ENCODE data around the gene FLOT1.

Gene FLOT1

GRCh38 chr6:30689985-30690384 is 52.5 kb downstream of the FLOT1 start:
- no peak for DNase-seq

- no peak for DNase-seq
Measured at GRCh38 chr6:30689022-30689865, 53.2 kb downstream of the FLOT1 start.

GRCh38 chr6:30688569-30688968 is 53.9 kb downstream of the FLOT1 start:
- no peak for DNase-seq

GRCh38 chr6:30687659-30688431 is 54.6 kb downstream of the FLOT1 start:
- DNase-seq = no peak

GRCh38 chr6:30686908-30687658 is 55.4 kb downstream of the FLOT1 start:
- peak; percentile 62 for DNase-seq

- DNase-seq = no peak
Measured at GRCh38 chr6:30686009-30686907, 56.2 kb downstream of the FLOT1 start, which contains the start of gene PPP1R18. Gene PPP1R18, minus strand, starts transcription at chr6:30686645. Its CDS starts 627 bp downstream, at chr6:30686018.

- DNase-seq = no peak
Measured at GRCh38 chr6:30685157-30686008, 57.1 kb downstream of the FLOT1 start.

GRCh38 chr6:30684386-30685156 is 57.9 kb downstream of the FLOT1 start:
- DNase-seq = no peak

- DNase-seq = no peak
Measured at GRCh38 chr6:30683980-30684338, 58.5 kb downstream of the FLOT1 start.

- no peak for DNase-seq
Measured at GRCh38 chr6:30683183-30683979, 59.1 kb downstream of the FLOT1 start.

GRCh38 chr6:30682143-30683117 is 60.1 kb downstream of the FLOT1 start:
- DNase-seq = no peak

GRCh38 chr6:30681766-30682142 is 60.7 kb downstream of the FLOT1 start:
- DNase-seq = no peak

- DNase-seq = no peak
Measured at GRCh38 chr6:30679765-30680535, 62.5 kb downstream of the FLOT1 start.

- DNase-seq = peak; percentile 46
Measured at GRCh38 chr6:30678964-30679726, 63.3 kb downstream of the FLOT1 start.

Data from NCI-H1048 (cell line).